GM21360 (cell line): ENCODE data around the gene PRICKLE3.
A peak's percentile ranks its signal among the peaks of the same experiment; 100 is the strongest.

ENCODE experiments used
- ATAC-seq: cut with Tn5 transposase; IDR thresholded peaks from one replicate; pipeline ENCODE4 v1.9.1; 2021; ENCODE audit warnings: mild to moderate bottlenecking, moderate library complexity; ENCODE audit not compliant: unreplicated experiment

The PRICKLE3 gene

DNA sequence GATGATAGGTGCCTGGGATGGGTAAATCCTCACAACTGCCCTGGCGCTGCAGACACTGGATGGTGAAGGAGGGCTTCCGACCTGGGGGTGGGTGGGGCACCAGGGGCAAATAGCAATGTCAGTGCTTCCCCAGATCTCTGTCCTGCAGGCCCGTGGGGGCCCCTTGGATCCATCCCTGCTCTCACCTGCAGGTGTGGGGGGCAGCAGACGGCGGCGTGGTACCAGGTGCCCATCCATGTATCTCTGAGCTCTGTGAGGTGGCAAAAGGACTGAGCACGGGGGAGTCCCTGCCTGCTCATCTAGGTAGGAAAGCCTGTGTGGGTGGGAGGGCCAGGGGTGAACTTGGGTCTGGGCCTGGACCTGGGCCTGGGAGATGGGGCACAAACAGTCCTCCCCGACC is 20.4 kb upstream of the PRICKLE3 start:
- ATAC-seq, result no peak

DNA sequence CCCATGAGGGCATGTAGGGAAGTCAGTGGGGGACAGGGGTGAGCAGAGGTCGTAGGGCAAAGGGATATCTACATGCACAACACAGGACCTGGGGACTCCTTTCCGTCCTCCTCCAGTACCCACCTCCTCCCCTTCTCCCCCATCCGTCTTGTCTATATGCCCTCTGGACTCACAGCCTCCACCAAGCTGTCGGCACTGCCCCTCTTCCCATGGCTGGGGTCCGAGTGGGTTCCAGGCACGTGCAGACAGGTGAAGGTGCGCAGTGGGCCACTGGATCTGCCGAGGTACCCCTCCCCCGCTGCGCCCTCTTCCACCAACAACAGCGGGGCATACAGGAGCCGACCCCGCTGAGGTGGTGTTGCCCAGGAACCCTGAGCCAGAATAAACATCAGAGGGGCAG is 19.3 kb upstream of the PRICKLE3 start:
- no peak for ATAC-seq

DNA sequence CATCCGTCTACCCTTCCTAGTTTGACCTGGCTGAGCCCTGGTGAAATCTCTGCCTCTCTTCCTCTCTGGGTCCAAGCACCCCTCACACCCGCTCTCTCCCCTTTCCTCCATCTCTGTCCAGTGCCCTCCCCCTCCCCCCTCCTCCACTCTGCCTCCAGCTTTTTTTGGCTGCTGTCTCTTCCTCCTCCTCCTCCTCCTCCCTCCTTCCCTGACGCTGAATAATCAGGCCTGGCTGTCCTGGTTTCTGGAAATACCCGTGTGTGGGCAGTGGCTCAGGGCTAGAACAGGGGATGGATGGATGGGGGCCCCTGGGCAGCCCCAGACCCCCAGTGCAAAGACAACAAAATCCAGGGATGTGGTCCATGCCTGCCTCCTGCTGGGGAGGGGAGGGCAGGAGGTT is 18.5 kb upstream of the PRICKLE3 start:
- ATAC-seq, result no peak

DNA sequence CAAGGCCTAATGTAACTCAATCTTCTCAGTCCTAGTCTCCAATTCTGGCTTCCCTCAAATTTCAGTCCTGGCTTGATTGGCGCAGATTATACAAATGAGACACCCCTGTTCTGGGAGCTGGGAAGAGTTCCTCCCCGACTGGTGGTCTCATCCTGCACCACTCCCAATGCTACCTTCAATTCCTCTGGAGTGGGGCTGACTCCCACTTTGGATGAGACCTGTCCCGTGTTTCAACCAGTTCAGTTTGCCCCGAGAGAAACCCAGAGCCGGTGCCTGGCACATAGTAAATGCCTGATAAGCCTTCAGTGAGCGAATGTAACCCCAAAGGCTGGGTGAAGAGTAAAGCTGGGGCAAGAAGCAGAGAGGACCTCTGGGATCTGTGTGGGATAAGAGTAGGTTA is 17.8 kb upstream of the PRICKLE3 start:
- no peak for ATAC-seq

DNA sequence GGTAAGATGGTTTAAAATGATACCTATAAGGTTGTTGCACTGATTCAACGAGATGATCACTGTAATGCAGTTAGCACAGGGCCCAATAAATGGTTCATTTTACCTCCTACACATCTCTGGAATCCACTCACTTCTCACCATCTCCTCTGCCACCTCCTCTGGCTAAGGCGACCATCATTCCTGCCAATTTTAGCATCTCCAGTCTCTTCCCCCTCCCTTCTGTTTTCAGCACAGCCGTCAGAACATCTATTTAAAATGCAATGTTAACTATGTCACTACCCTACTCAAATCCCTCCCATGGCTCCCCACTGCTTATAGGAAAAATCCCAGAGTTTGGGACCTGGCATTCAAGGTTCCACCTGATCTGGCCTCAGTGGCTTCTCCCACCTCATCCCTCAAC is 17.4 kb upstream of the PRICKLE3 start:
- ATAC-seq, result no peak

DNA sequence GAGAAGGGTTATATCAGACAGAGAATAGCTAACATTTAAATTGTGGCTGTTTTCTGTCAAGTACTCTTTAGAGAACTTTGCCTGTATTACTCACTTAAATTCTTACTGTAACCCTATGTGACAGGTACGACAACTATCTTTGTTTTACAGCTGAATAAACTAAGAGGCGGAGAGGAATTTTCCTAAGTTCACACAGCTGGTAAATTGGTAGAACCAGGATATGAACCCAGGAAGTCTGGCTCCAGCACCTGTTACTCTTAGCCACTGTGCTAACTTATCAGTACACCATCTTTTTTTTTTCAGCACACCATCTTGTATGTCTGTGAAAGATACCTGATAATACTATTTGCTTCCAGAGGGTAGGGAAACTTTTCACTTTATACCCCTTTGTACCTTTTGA is 15.8 kb upstream of the PRICKLE3 start:
- no peak for ATAC-seq

DNA sequence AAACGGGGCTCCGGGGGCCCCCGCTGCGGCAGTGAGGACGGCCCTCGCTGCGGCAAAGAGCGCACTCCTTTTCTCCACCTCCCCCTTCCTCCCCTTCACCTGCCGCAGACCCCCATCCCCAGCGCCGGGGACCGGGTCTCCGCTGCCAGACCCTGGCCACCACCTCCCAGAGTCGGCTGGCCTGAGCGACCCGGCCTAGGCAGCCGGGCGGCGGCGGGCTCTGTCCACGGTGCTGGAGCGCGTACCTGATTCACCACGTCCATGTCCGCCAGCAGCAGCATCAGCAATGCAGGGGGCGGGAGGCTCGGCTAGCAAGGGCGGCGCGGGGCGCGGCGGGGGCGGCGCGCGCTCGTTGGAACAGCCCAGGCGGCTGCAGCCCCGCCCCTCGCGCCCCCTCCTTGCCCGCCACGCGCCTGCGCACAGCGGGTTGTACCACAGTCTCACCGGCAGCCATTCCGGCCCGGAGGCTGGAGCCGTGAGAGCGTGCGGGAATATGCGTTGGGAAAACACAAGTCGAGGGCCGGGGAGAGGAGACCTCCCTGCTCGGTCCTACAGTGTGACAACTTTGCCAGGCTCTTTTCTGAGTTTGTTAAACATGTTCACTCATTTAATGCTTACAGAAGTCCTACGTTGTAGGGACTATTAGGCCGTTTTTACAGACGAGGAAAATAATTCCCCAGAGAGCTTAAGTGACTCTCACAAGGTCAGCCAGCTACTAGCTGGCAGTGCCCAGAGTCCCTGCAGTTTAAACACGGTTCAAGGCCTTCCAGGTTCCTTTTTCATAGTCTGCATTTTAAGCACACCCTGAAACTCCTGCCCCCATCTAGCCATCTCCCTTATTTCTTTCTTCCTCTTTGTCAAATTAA is 14.0 kb upstream of the PRICKLE3 start, which contains the start of gene SYP:
SYP (minus strand) TSS at position 288 of the 866 bp plus-strand sequence; CDS start at position 281, 7 bp downstream.
- peak; percentile 82 for ATAC-seq

DNA sequence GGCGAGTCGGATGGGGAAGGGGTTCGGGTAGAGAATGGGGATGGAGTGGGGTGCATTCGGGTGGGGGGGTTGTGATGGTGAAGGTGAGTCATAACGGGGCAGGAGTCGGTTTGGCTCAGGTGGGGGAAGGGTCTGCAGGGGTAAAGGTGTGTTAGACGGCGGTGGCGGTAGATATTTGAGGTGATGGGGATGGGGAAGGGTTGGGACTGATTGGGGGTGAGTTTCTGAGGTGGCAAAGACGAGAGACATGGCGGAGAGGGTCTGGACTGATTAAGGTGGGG is 13.1 kb upstream of the PRICKLE3 start:
- ATAC-seq, result no peak

DNA sequence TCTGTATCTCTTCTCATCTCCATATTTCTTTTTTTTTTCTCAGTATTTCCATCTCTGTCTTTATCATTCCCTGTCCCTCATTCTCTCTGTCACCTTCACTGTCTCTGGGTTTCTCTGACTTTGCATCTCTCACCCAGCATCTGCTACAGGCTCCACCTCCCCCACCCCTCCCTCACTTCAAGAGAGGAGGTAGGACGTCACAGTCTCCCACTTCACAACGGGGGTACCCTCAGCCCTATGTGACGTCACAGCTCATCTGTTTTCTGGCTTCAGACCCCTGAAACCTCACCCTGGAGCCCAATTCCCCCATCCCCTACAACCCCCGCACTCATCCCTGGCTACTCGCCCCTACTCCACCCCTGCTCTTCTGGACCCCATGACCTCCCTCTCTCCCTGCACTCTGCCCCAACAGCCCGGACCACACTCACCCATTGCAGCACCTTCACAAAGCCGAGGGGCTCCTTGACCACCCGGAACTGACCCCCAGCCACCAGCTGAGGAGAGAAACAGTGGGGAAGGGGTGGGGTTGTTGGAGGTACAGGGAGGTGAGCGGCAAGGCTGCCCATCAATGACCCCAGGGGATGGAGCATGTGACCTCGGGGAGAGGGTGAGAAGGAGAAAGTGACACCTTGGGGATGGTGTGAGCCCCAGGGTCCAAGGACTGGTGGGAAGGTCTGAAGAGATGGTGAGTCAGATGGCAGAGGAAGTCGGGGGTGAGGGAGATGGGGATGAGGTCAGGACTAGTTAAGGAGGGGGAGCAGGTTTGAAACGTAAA is 12.6 kb upstream of the PRICKLE3 start:
- ATAC-seq, result no peak

DNA sequence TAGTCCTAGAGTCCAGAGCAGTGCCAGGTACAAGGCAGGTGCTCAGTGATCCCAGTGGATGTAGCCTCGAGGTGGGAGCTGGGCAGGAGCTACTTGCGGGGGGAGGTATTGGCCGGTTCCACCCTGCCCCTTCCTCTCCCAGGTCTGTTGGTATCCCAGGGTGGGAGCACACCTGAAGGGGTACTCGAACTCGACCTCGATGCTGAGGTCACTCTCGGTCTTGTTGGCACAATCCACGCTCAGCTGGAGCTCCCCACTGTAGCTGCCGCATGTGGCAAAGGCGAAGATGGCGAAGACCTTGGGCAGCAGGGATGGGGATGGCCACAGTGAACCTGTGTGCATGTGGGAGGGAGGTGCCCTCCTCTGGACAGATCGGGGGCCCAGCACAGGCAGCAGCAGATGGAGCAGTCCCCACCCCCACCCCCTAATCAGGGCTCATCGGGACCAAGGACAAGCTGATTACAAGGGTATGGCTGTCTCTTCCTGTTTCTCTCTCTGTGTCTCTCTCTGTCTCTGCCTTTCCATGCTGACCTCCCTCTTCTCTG is 11.4 kb upstream of the PRICKLE3 start:
- no peak for ATAC-seq

DNA sequence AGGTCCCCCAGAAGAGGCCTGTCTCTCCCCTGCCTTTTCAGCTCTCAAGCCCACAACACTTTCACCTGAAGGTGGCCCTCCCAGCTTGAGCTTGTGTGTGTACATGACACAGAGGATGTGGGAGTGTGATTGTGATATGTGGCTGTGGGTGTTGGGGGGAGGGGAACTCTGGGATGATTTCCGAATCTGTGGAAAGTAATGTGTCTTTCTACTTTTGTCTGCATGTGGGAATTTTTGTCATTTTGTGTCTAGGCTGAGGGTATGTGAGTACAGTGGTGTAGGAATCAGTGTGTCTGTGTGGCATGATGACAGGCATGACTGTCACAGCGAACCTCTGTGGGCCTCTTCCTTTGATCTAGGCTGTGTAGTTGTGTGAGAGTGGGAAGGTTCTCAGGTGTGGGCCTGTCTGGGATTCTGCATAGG is 7.4 kb upstream of the PRICKLE3 start:
- no peak for ATAC-seq

DNA sequence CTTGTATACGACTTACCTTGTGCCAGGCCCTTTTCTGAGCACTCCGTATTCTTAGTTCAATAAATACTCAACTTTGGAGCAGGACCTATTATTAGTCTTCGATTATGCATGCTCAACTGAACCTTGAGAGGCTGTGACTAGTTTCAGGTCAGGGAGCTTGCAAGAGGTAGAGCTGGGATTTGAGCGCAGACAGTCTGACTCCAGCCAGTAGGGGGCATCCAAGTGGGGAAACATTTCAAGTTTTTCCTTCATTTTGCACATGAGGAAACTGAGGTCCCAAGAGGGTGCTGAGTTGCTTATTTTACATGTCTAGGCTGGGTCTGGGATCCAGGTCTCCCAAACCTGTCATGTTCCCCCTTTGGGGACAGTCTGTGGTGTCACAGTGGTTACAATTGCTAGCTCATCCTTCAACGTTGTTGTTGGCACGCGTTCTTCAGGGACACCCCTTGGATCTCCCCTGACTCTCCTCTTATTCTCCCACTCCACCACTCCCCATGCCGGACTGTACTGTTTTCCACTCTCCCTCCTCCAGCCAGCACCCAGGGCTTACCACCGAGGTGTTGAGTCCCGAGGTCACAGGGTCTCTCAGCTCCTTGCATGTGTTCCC is 6.7 kb upstream of the PRICKLE3 start:
- no peak for ATAC-seq

DNA sequence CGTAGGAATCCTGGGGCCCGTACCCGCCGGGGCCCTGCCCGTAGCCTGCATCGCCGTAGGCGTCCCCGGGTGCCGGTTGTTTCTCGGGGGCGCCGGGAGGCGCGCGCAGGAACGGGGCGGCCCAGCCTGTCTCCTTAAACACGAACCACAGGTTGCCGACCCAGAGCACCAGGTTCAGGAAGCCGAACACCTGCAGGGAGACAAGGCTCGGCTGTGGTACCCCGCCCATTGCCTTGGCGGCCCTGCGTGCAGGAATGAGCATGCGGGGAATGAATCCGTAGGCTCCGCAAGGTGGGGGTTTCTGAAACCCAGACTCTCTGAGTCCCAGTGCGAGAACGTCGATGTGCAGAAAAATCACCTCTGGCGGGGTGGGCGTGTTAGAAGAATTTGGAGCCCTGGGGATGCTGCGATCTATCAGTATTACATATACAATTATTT is 5.4 kb upstream of the PRICKLE3 start:
- no peak for ATAC-seq

DNA sequence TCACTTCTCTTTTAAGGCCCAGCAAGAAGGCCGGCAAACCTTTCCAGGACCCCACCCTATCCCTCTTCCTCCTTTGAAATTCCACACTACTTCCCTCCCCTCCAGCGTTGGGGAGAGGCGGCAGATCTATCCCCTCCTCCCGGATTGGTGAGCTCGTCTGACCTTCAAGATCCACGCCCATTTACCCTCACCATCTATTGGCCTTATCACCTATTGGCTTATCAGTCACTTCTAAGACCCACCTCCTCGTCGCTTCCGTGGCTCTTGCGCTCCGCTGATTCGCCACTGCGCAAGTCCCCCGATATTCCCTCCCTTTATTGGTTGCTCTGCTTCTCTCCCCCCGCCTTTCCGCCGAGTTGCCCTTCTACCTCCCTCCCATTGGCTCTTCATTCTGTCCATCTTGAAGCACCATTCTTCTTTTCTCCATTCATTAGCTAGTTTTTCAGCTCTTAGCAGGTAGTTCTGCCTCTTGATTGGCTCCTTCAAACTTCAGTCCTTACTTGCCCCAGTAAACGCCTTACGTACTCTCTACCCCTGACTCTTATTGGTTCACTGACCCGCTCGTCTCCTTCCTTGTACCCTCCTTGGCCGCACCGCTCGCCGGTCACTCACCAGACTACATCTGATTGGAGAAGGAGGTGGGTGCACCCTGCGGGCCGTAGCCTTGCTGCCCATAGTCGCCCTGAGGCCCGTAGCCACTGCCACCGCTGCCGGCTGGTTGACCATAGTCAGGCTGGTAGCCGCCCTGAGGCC is 4.8 kb upstream of the PRICKLE3 start:
- peak; percentile 72 for ATAC-seq

DNA sequence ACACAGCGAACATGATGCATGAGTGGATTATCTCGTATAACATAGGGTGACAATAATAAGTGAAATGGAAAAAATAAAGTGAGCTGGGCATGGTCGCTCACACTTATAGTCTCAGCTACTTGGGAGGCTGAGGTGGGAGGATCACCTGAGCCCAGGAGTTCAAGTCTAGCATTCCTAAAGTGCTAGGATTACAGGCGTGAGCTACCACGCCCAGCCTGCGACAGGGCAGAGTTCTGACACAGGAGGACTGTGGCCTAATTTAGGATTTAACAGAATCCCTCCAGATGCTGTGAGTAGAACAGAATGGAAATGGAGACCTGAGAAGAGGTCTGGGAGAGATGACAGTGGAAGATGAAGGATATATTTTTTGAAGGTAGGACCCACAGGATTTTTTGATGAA is 3.4 kb upstream of the PRICKLE3 start:
- no peak for ATAC-seq

DNA sequence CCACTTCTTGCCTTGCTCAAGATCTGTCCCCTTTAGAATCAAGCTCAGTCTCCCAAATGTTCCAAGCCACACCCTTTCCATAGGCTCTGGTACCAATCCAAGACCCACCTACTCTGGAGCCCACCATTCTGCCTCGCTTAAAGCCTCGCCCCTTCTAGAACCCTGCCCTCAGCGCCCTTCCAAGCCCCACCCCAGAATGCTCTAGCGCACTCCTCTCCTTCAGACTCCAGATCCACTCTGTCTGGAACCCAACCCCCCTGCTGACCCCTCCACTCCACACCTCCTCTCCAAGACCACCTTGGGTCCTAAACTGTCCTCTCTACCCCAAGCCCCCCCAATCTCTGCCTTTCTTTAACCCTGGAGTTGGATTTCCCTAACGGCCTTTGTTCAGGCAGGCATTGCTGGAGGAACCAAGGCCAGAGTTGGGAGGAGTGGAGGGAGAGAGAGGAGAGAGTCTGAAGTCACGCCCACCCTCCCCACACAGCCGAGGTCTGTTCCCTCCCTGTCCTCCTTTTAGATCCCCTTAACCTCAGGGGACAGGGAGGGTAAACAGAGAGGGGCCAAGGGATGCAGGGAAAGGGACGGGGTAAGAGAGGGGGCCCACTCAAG is 2.4 kb upstream of the PRICKLE3 start:
- no peak for ATAC-seq

DNA sequence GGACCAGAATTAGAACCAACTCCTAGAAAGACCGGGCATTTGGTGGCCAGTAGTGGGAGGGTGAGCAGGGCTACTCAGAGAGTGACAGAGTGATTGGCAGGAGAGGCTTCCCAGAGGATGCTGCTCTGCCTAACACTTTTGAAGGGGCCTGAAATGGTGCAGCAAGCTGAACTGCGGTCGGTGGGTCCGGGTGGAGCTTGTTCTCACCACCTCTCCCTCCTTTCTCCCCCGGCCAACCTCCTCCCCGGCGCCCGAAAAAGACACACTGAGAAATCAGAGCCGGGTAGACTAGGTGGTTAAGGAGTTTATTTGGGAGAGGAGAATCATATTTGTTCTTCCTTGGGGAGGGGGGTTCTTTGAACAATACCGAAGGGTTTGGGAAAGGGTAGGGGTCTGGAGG is 1.4 kb upstream of the PRICKLE3 start:
- ATAC-seq, result no peak

DNA sequence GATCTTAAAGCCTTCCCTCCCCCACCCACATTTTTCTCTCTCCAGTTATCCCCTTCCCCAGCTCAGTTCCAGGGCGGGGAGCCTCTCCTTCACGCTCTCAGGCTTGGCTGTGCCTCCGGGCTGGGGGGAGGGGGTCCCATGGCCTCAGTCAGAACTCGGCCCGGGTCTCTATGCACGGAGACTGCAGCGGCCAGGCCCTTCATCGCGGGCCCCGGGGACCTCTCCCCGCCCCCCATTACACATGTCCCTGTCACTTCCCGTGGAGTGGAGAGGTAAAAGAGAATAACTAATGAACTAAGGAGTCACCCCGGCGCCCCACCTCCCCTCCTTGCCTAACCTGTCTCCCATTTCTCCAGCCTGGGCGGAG is 838 bp upstream of the PRICKLE3 start:
- ATAC-seq, result no peak

DNA sequence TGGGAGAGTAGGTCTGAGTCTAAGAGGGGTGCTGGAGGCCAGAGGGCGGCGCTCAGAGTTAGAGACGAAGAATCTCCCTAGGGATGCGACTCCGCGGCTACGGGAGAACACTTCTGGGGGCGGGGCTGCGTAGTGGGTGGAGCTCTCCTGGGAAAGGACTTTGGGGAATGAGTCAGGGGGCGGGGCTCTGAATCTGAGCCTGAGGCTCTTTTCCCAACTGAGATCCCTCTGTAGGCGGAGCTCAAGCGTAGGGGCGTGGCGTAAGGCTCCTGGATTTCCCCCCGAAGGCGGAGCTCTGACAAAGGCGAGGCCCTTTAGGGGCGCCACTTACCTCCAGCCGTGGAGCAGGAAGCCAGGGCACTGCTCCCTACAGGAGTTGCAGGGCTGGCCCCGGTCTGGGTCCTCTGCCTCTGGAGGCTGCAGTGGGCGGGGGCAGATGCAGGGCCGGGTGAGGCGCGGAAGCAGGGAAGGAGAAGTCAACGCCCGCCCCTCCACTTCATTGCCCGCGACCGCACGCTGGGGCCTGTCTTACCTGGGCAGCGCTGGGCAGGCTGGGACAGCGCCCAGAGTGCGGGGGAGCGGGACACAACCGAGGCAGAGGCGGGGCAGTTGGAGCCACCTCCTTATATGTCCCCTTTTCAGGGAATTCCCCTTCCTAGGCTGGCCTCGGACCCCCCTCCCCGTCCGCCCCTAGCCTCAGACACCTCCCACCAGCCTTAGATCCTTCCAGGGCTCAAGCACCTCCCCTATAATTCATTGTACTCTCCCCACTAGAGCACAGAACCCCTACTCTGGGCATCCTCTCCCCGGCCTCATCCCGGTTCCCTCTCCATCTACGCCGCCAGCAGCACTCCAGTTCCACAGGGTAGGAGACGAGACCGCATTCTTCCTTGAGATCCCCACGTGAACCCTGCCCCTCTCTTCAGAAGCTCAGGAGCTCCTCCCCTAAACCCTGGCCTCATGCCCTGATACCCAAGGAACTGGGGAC is 1.6 kb downstream of the PRICKLE3 start:
- ATAC-seq, result peak; percentile 41
